ENCODE data around the gene SEC61A2.

- no peak for TF ChIP-seq CTCF (IDR thresholded peaks at IDR 0.05; ENCODE audit: low read depth, low read length, missing input control)
- TF ChIP-seq GABPA (IDR thresholded peaks at IDR 0.05 in 1 of 2, conservative IDR thresholded peaks at IDR 0.05 in 1 of 2): no peak
- TF ChIP-seq ATF3 (IDR thresholded peaks at IDR 0.05): no peak
- TF ChIP-seq RXRA (IDR thresholded peaks at IDR 0.05): no peak
- TF ChIP-seq JUND (IDR thresholded peaks at IDR 0.05): no peak
- TF ChIP-seq ZBTB33 (IDR thresholded peaks at IDR 0.05): no peak
- TF ChIP-seq FOXA1 (IDR thresholded peaks at IDR 0.05): no peak
- no peak for TF ChIP-seq TAF1 (conservative IDR thresholded peaks at IDR 0.05)
These were observed 10.6 kb downstream of the SEC61A2 start for GRCh38 chr10:12140038-12140437.
